GM12878 (cell line): ENCODE results near the gene METTL4. TPM values are rescaled to one million over a fixed set of nuclear protein-coding genes. Genes with fewer than 3 reads are reported as not detected.

ENCODE experiments used
- ATAC-seq: fragments of 200-7000 bp; cut with Tn5 transposase; 3 replicates; pipeline ENCODE4 v1.9.1; 2020; ENCODE audit warnings: mild to moderate bottlenecking, moderate library complexity
- BruUV-seq: library from RNA; stranded (reverse); fragments of 400-500 nt; replicated peaks from 2 replicates; lab custom pipeline; 2021; lab: Mats Ljungman, UMichigan
- CTCF ChIA-PET: fragments of 300-600 bp; sonication (Branson Sonifier 250); formaldehyde crosslinking; extraction: SDS; loops from one replicate; lab custom pipeline; 2021; ENCODE audit warnings: inconsistent platforms; lab: Yijun Ruan, JAX
- POLR2A ChIA-PET: fragments of 350-600 bp; formaldehyde crosslinking; extraction: SDS; loops from one replicate; lab custom pipeline; 2021; ENCODE audit warnings: inconsistent platforms; lab: Charles Lee
- RAD21 ChIA-PET: fragments of 300-600 bp; sonication (Branson Sonifier 250); formaldehyde crosslinking; loops from one replicate; lab custom pipeline; 2023; ENCODE audit warnings: antibody characterized with exemption; ENCODE audit not compliant: unreplicated experiment; lab: Charles Lee
- SMC1A ChIA-PET: fragments of 300-600 bp; sonication (Branson Sonifier 250); formaldehyde crosslinking; loops from one replicate; lab custom pipeline; 2023; ENCODE audit not compliant: unreplicated experiment, uncharacterized antibody; lab: Charles Lee
- DNase-seq: peaks from one replicate; pipeline ENCODE4 v3.0.0-alpha.2; 2011; ENCODE audit warnings: low read depth, low spot score
- FAIRE-seq: peaks from 3 replicates; lab custom pipeline; 2011; peaks lifted over from hg19 to GRCh38; lab: Jason Lieb, UNC
- H2AFZ ChIP-seq: 2 replicates; pipeline ENCODE4 v1.6.0; 2011; ENCODE audit warnings: low read depth, low read length, control low read depth; ENCODE audit not compliant: control insufficient read depth
- H3K27ac ChIP-seq: 2 replicates; pipeline ENCODE4 v1.5.1; 2011; ENCODE audit warnings: control low read depth; ENCODE audit not compliant: control insufficient read depth, insufficient read depth
- H3K27me3 ChIP-seq, 2 experiments: replicated peaks in 1 of 2; 2 replicates each; pipeline versions ENCODE4 v1.6.0 to v1.6.1; 2011; ENCODE audit warnings: low read length in 1 of 2; ENCODE audit not compliant: control insufficient read depth in 2 of 2, insufficient read depth in 2 of 2
- H3K36me3 ChIP-seq, 2 experiments: 2 replicates each; pipeline ENCODE4 v1.5.1; 2011; ENCODE audit warnings: low read length in 1 of 2; ENCODE audit not compliant: control insufficient read depth in 2 of 2, insufficient read depth in 2 of 2
- H3K4me1 ChIP-seq: 2 replicates; pipeline ENCODE4 v1.6.1; 2011; ENCODE audit warnings: mild to moderate bottlenecking, low read length, moderate library complexity, mixed read lengths; ENCODE audit not compliant: control insufficient read depth, insufficient read depth
- H3K4me2 ChIP-seq: 2 replicates; pipeline ENCODE4 v1.6.0; 2011; ENCODE audit warnings: control low read depth; ENCODE audit not compliant: control insufficient read depth, insufficient read depth
- H3K4me3 ChIP-seq: fragments of 200-600 bp; sonication (generic); 2 replicates; pipeline ENCODE4 v1.5.1; 2016
- H3K79me2 ChIP-seq: 2 replicates; pipeline ENCODE4 v1.6.0; 2011; ENCODE audit warnings: low read length; ENCODE audit not compliant: control insufficient read depth, insufficient read depth
- H3K9ac ChIP-seq: 2 replicates; pipeline ENCODE4 v1.8.0; 2011; ENCODE audit warnings: low read length, control low read depth, mixed read lengths; ENCODE audit not compliant: control insufficient read depth, insufficient read depth
- H3K9me3 ChIP-seq: replicated peaks from 3 replicates; pipeline ENCODE4 v1.5.1; 2011; ENCODE audit warnings: mild to moderate bottlenecking, low read length; ENCODE audit not compliant: control insufficient read depth, insufficient read depth
- H4K20me1 ChIP-seq: 2 replicates; pipeline ENCODE4 v1.6.0; 2011; ENCODE audit not compliant: control insufficient read depth, insufficient read depth
- BRCA1 ChIP-seq: IDR thresholded peaks from 2 replicates; pipeline ENCODE4 v1.6.1; 2011; ENCODE audit warnings: low read depth, low read length, improper control_type of control experiment
- CEBPZ ChIP-seq: fragments of 150-350 bp; IDR thresholded peaks from 2 replicates; pipeline ENCODE4 v1.6.1; 2016; ENCODE audit warnings: low read depth, low read length
- E4F1 ChIP-seq: fragments of 450-650 bp; IDR thresholded peaks from 2 replicates; pipeline ENCODE4 v1.6.1; 2018; ENCODE audit warnings: borderline replicate concordance, mild to moderate bottlenecking; ENCODE audit not compliant: partially characterized antibody
- EED ChIP-seq: sonication (generic); IDR thresholded peaks from 2 replicates; pipeline ENCODE4 v1.6.1; 2016; ENCODE audit warnings: antibody characterized with exemption, low read depth
- PRDM15 ChIP-seq: fragments of 450-650 bp; formaldehyde crosslinking; IDR thresholded peaks from 2 replicates; pipeline ENCODE4 v1.4.0; 2020; ENCODE audit warnings: mild to moderate bottlenecking, moderate library complexity
- WGBS: methylation state at CpG from one replicate; pipeline ENCODE4 v1.1.6; 2016; ENCODE audit warnings: low lambda C conversion rate; ENCODE audit not compliant: insufficient replicate concordance, insufficient coverage; ENCODE audit errors: missing lambda C conversion rate; 5-methylcytosine and 5-hydroxymethylcytosine counted together
- in situ Hi-C: fragments of 300-500 bp; cut with MboI; formaldehyde crosslinking; loops from 9 replicates; pipeline ENCODE4 v1.14.3; 2018; ENCODE audit warnings: mixed read lengths
- intact Hi-C: fragments of 100-400 bp; cut with micrococcal nuclease; formaldehyde crosslinking; loops from one replicate; pipeline ENCODE4 v1.14.2; 2022; ENCODE audit not compliant: unreplicated experiment
- polyA plus RNA-seq, 11 experiments: library from polyadenylated mRNA; depleted of rRNA in 4 of 11; unstranded in 6 of 11; stranded (reverse) in 5 of 11; fragments of >200 nt; fragmentation: Nextera tagmentation in 4 of 11; fragmentation: Illumina TruSeq in 1 of 11; extraction: Ambion mirVana in 4 of 11; extraction: Trizol in 1 of 11; gene quantifications; 1 replicate in 1 of 11; 2 replicates in 10 of 11; pipeline versions ENCODE4 v1.2.1 to v1.2.3, GENCODE V29; 2011 to 2016; ENCODE audit warnings: inconsistent platforms in 2 of 11, missing spikeins in 2 of 11, low read depth in 1 of 11
- total RNA-seq, 4 experiments: library from RNA; depleted of rRNA in 3 of 4; stranded (reverse); fragments of >200 nt in 3 of 4; fragmentation: Illumina TruSeq in 1 of 4; extraction: Trizol in 1 of 4; gene quantifications; 2 replicates each; pipeline versions ENCODE4 v1.2.1 to v1.2.3, GENCODE V29; 2013 to 2021
- TF ChIP-seq, protein P1 (sequence below): IDR thresholded peaks from 2 replicates; pipeline ENCODE4 v1.6.1; 2012; ENCODE audit warnings: low read depth, low read length, improper control_type of control experiment

METTL4 gene
- total and polyA plus RNA-seq, 10 of the 15 experiments (the other 5 are each of a cell fraction or from before 2014, with no cell fraction given): 4.9 to 15.2 (median 12.3) TPM

GRCh38 chr18:2512059-2512458 is 59.2 kb downstream of the METTL4 start:
- Histone ChIP-seq H3K27me3 (no peaks in the 10 kb centered on the region), H3K79me2 (no peaks in the 10 kb centered on the region), H3K9me3 (no peaks in the 10 kb centered on the region), H4K20me1 (no peaks in the 10 kb centered on the region), H3K4me1 (no peaks in the 10 kb centered on the region), H3K36me3 (no peaks in the 10 kb centered on the region), H3K4me2 (no peak overlapping the region), H2AFZ (no peak overlapping the region), H3K27ac (no peak overlapping the region), H3K4me3 (no peak overlapping the region), H3K9ac (no peak overlapping the region)
- ChIA-PET POLR2A (no interaction called here), CTCF (interaction anchor here (1.2 kb wide), 1 partner anchor 30 kb away, joined by 3 read pairs; no protein-coding TSS in a partner anchor), RAD21 (no interaction called here), SMC1A (interaction anchor here (1.4 kb wide), 1 partner anchor 69 kb away, joined by 4 read pairs; no protein-coding TSS in a partner anchor)
- no peak for FAIRE-seq
- in situ Hi-C loops (no loop called here), intact Hi-C loops (no loop called here)
- BruUV-seq: no TSS peak
- WGBS: 44% methylated on average over 2 of the region's 2 CpGs
- no peak for ATAC-seq
- TF ChIP-seq CEBPZ (no peak), BRCA1 (no peak), E4F1 (no peak), EED (no peak), PRDM15 (CRISPR knock-in tag) (no peak)
- TF ChIP-seq, protein P1, sequence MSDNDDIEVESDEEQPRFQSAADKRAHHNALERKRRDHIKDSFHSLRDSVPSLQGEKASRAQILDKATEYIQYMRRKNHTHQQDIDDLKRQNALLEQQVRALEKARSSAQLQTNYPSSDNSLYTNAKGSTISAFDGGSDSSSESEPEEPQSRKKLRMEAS: no peak
- DNase-seq: no peak
